Spleen (tissue), 11 donors: ENCODE measurements around the gene MICAL2. TPM values are rescaled to one million over a fixed set of nuclear protein-coding genes. Genes with fewer than 3 reads are reported as not detected.

Source experiments
- DNase-seq: peaks from one replicate; pipeline ENCODE4 v3.0.0-alpha.2; 2020
- H3K27ac ChIP-seq, 8 donors: fragments of 200-600 bp; sonication (generic) in 7 of 8; 1 replicate in 4 of 8; 2 replicates in 4 of 8; pipeline versions ENCODE4 v1.5.0 to v1.8.0; 2016 to 2021; ENCODE audit warnings: inconsistent platforms in 4 of 8, mild to moderate bottlenecking in 4 of 8, moderate library complexity in 1 of 8
- H3K27me3 ChIP-seq, 7 donors: fragments of 200-600 bp; sonication (generic) in 6 of 7; replicated peaks in 1 of 7; 1 replicate in 4 of 7; 2 replicates in 3 of 7; pipeline versions ENCODE4 v1.5.0 to v1.8.0; 2016 to 2021; ENCODE audit warnings: inconsistent platforms in 3 of 7, mild to moderate bottlenecking in 1 of 7
- H3K36me3 ChIP-seq, 6 donors: fragments of 200-600 bp; sonication (generic) in 5 of 6; 1 replicate in 4 of 6; 2 replicates in 2 of 6; pipeline versions ENCODE4 v1.5.0 to v1.8.0; 2016 to 2021; ENCODE audit warnings: inconsistent platforms in 2 of 6
- H3K4me1 ChIP-seq, 6 donors: fragments of 200-600 bp; sonication (generic) in 5 of 6; 1 replicate in 3 of 6; 2 replicates in 3 of 6; pipeline versions ENCODE4 v1.5.0 to v1.8.0; 2016 to 2021; ENCODE audit warnings: inconsistent platforms in 3 of 6
- H3K4me3 ChIP-seq, 8 donors: fragments of 200-600 bp; sonication (generic) in 7 of 8; 1 replicate in 4 of 8; 2 replicates in 4 of 8; pipeline versions ENCODE4 v1.5.0 to v1.8.0; 2016 to 2021; ENCODE audit warnings: inconsistent platforms in 4 of 8, mild to moderate bottlenecking in 4 of 8, moderate library complexity in 2 of 8
- H3K9me3 ChIP-seq, 8 donors: fragments of 200-600 bp; sonication (generic) in 7 of 8; 1 replicate in 4 of 8; 2 replicates in 4 of 8; pipeline versions ENCODE4 v1.5.0 to v1.8.0; 2016 to 2021; ENCODE audit warnings: inconsistent platforms in 4 of 8
- POLR2A ChIP-seq, 3 donors: fragments of 450-650 bp; IDR thresholded peaks; one replicate each; pipeline ENCODE4 v1.5.1; 2017; ENCODE audit warnings: antibody characterized with exemption in 3 of 3, mild to moderate bottlenecking in 1 of 3
- POLR2AphosphoS5 ChIP-seq, 3 donors: sonication (generic); formaldehyde crosslinking; IDR thresholded peaks; one replicate each; pipeline ENCODE4 v1.5.1; 2017; ENCODE audit warnings: antibody characterized with exemption in 3 of 3
- WGBS, 5 donors: extraction: QIAGEN DNeasy Blood & Tissue Kit in 3 of 5; methylation state at CpG; one replicate each; pipeline versions ENCODE4 v1.1.5 to v1.1.7; 2013 to 2018; 5-methylcytosine and 5-hydroxymethylcytosine counted together
- intact Hi-C: fragments of 100-400 bp; cut with DNase I; formaldehyde crosslinking; loops from one replicate; pipeline ENCODE4 v1.15.0; 2023; ENCODE audit warnings: low total_unique reads
- polyA plus RNA-seq, 3 donors: library from polyadenylated mRNA; stranded (reverse); fragments of 200-250 nt; gene quantifications; one replicate each; pipeline ENCODE4 v1.2.1, GENCODE V29; 2013
- total RNA-seq, 7 donors: library from RNA; depleted of rRNA in 3 of 7; stranded (reverse); fragments of >200 nt in 3 of 7; fragmentation: NEBNext Ultra II Directional in 4 of 7; extraction: Animal tissue kit (Norgen Biotek cat#: 25700) in 4 of 7; gene quantifications; one replicate each; pipeline versions ENCODE4 v1.1.0 to v1.2.1, GENCODE V29; 2016 to 2021
- TF ChIP-seq, protein P1 (sequence below), 11 experiments: fragments of 200-600 bp in 7 of 11; fragments of 450-650 bp in 4 of 11; sonication (generic) in 4 of 11; IDR thresholded peaks in 8 of 11; conservative IDR thresholded peaks in 3 of 11; 1 replicate in 7 of 11; 2 replicates in 4 of 11; pipeline versions ENCODE4 v1.4.0 to v1.8.0; 2016 to 2021; ENCODE audit warnings: antibody characterized with exemption in 11 of 11, inconsistent platforms in 4 of 11, mild to moderate bottlenecking in 1 of 11
- donor health status: healthy with polysubstance abuse.
- donor health status: DM: no; HTN: no; CAD: no; lungs with moderate emphysema.
- donor health status: DM: no; HTN: no; CAD: no.
- donor health status: Bipolar disorder and iron deficiency.
- donor health status: healthy.
- donor health status: DM: no; HTN: no; CAD: no.
- donor health status: DM: yes; HTN: yes; CAD: no.

Gene MICAL2
- total and polyA plus RNA-seq, 10 donors, result 1.9 to 50.8 (median 32.3) TPM

DNA sequence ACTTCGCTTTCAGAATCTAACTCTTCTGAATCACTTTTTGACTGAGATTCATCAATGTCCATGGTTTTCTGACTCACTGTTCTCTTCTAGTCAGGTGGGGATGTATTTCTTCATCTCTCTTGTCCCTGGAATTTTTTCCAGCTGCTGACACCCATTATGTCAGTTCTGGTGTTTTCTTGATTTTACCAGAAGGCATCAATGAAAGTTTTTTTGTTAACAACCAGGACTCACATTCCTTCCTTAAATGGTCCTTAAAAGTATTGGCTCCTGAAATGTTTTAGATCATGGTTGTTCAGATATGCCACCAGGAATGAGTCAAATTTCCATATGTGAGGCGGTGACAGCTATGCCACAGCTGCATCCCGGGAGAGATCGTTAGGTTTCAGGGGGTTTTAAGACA lies 12.9 kb downstream of the MICAL2 start:
- no peak for DNase-seq
- no peaks in the 10 kb centered on the region for H3K9me3 ChIP-seq
- peak overlapping the region in 1 of 8 donors; percentile 81 for H3K27ac ChIP-seq
- peaks cover 7 to 76% (median 31%) of the 10 kb centered on the region in 6 donors for H3K4me1 ChIP-seq
- H3K36me3 ChIP-seq, result no peaks in the 10 kb centered on the region
- 72 to 95% (median 87%) methylated on average over 4 of the region's 4 CpGs for WGBS, 5 donors
- intact Hi-C loops, result no loop called here
- no peaks in the 10 kb centered on the region for H3K27me3 ChIP-seq
- TF ChIP-seq POLR2A (IDR thresholded peaks at IDR 0.05) (no peak), POLR2AphosphoS5 (IDR thresholded peaks at IDR 0.05) (no peak)
- TF ChIP-seq, protein P1, sequence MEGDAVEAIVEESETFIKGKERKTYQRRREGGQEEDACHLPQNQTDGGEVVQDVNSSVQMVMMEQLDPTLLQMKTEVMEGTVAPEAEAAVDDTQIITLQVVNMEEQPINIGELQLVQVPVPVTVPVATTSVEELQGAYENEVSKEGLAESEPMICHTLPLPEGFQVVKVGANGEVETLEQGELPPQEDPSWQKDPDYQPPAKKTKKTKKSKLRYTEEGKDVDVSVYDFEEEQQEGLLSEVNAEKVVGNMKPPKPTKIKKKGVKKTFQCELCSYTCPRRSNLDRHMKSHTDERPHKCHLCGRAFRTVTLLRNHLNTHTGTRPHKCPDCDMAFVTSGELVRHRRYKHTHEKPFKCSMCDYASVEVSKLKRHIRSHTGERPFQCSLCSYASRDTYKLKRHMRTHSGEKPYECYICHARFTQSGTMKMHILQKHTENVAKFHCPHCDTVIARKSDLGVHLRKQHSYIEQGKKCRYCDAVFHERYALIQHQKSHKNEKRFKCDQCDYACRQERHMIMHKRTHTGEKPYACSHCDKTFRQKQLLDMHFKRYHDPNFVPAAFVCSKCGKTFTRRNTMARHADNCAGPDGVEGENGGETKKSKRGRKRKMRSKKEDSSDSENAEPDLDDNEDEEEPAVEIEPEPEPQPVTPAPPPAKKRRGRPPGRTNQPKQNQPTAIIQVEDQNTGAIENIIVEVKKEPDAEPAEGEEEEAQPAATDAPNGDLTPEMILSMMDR (IDR thresholded peaks at IDR 0.05 in 8 of 11, conservative IDR thresholded peaks at IDR 0.05 in 3 of 11), result no peak
- no peak overlapping the region for H3K4me3 ChIP-seq

DNA sequence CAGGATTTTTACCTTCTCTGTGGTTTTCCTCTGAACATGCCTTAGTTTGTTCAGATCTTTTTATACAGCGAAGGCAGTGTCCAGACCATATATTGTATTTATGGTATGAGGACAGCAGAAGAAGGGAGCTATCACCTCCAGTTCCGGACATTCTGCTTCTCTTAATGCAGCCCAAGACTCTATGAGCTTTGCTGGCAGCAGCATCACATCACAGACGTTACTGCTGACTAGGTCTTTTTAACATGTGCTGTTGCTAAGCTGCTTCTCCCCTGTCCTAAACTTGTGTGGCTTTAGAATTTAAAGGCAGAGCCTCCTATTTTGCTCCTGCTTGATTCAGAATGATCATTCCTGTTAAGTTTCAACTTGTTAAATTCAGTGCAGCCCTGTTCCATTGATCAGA lies 13.4 kb downstream of the MICAL2 start:
- peak overlapping the region in 3 of 8 donors; percentile 47 to 81 (median 68) for H3K27ac ChIP-seq
- intact Hi-C loops, result no loop called here
- H3K4me3 ChIP-seq, result no peak overlapping the region
- no peaks in the 10 kb centered on the region for H3K36me3 ChIP-seq
- TF ChIP-seq POLR2AphosphoS5 (IDR thresholded peaks at IDR 0.05) (no peak), POLR2A (IDR thresholded peaks at IDR 0.05) (no peak)
- TF ChIP-seq, protein P1 (IDR thresholded peaks at IDR 0.05 in 8 of 11, conservative IDR thresholded peaks at IDR 0.05 in 3 of 11), result no peak
- H3K27me3 ChIP-seq, result no peaks in the 10 kb centered on the region
- no peak for DNase-seq
- no peaks in the 10 kb centered on the region for H3K9me3 ChIP-seq
- WGBS, 5 donors, result 64 to 80% (median 77%) methylated on average over 3 of the region's 3 CpGs
- peaks cover 7 to 75% (median 29%) of the 10 kb centered on the region in 6 donors for H3K4me1 ChIP-seq

DNA sequence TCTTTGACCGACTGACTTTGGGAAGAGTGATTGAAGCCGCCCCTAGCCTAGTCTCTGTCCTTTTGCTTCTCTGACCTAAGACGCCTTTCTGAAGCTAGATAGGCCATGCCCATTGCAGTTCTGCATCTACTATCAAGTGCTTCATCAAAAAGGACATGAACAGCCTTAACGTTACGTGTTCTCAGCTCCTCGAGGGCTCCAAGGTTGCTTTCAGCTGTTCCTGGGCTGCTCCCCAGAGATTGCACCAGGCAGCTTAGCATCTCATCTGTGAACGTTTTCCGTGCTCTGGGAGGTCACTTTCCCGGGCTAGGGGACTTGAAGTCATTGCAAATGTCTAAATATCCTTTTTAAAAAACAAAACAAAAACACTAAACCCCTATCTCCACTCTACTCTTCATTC lies 13.9 kb downstream of the MICAL2 start:
- TF ChIP-seq, protein P1 (IDR thresholded peaks at IDR 0.05 in 8 of 11, conservative IDR thresholded peaks at IDR 0.05 in 3 of 11), result no peak
- TF ChIP-seq POLR2A (IDR thresholded peaks at IDR 0.05), result no peak
- no peak for TF ChIP-seq POLR2AphosphoS5 (IDR thresholded peaks at IDR 0.05)
- Histone ChIP-seq H3K27me3 (no peaks in the 10 kb centered on the region), H3K4me1 (peaks cover 5 to 70% (median 27%) of the 10 kb centered on the region in 6 donors), H3K9me3 (no peaks in the 10 kb centered on the region), H3K27ac (peak overlapping the region in 4 of 8 donors; percentile 36 to 81 (median 58)), H3K4me3 (no peak overlapping the region), H3K36me3 (no peaks in the 10 kb centered on the region)
- no peak for DNase-seq
- intact Hi-C loops, result no loop called here
- 67 to 79% (median 73%) methylated on average over 9 of the region's 9 CpGs for WGBS, 5 donors

DNA sequence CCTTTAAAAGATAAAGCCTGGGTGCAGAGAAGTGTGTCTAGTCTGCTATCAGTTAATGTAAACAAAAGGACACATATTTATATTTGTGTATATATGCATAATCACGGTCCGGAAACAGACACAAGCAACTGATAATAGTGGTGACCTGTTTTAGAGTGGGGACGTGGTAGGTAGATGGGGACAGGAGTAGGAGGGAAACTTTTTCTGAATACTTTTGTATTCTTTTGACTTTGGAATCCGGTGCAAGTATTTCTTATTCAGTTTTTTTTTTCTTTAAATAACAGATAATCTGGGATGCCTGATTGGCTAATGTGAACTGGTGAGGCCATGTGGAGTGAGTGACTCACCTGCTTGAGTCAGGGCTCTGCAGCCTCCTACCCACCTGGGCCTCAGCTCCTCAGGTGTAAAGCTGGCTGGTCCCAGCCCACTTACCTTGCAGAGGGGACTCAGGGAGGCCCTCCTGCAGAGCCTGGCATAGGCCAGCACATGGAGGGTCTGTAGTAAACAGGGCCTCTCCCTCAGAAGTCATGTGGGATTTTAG lies 15.3 kb downstream of the MICAL2 start:
- Histone ChIP-seq H3K9me3 (no peaks in the 10 kb centered on the region), H3K4me3 (no peak overlapping the region), H3K4me1 (peaks cover 4 to 63% (median 25%) of the 10 kb centered on the region in 6 donors), H3K36me3 (no peaks in the 10 kb centered on the region), H3K27ac (peak overlapping the region in 3 of 8 donors; percentile 47 to 81 (median 68)), H3K27me3 (no peaks in the 10 kb centered on the region)
- intact Hi-C loops, result no loop called here
- 73 to 91% (median 80%) methylated on average over 4 of the region's 4 CpGs for WGBS, 5 donors
- TF ChIP-seq, protein P1 (IDR thresholded peaks at IDR 0.05 in 8 of 11, conservative IDR thresholded peaks at IDR 0.05 in 3 of 11), result no peak
- TF ChIP-seq POLR2AphosphoS5 (IDR thresholded peaks at IDR 0.05) (no peak), POLR2A (IDR thresholded peaks at IDR 0.05) (no peak)
- no peak for DNase-seq
